Measurements from ENCODE around the gene ARHGAP24. TPM values are rescaled to one million over a fixed set of nuclear protein-coding genes. Genes with fewer than 3 reads are reported as not detected.

ARHGAP24 gene
- total and polyA plus RNA-seq, 2 experiments from 2014 or later: 0.21 to 0.36 TPM

- TF ChIP-seq ZNF462 (CRISPR knock-in tag; IDR thresholded peaks at IDR 0.05) (no peak), EZH2phosphoT487 (IDR thresholded peaks at IDR 0.05; ENCODE audit: unreplicated experiment) (no peak), ZNF114 (CRISPR knock-in tag; IDR thresholded peaks at IDR 0.05) (no peak), POLR2AphosphoS5 (IDR thresholded peaks at IDR 0.05; ENCODE audit: low read depth) (no peak), STAT1 (IDR thresholded peaks at IDR 0.05; ENCODE audit: unreplicated experiment) (no peak), EZH2 (IDR thresholded peaks at IDR 0.05; ENCODE audit: low read depth, unreplicated experiment) (no peak), ZNF331 (CRISPR knock-in tag; IDR thresholded peaks at IDR 0.05; ENCODE audit: low read depth) (no peak), CTCF (conservative IDR thresholded peaks at IDR 0.05; ENCODE audit: low read depth in 2 of 2) (no peak)
Observed at GRCh38 chr4:85580489-85580888, 105.5 kb downstream of the ARHGAP24 start (continued).

GRCh38 chr4:85587952-85588351 lies 113.0 kb downstream of the ARHGAP24 start:
- no peaks in the 10 kb centered on the region for H3K9me3 Mint-ChIP-seq
- Histone ChIP-seq H3K4me3 (no peak overlapping the region), H2AFZ (peak overlapping the region; percentile 93; the same call in 1 of the 2 replicates), H3K36me3 (ENCODE audit: insufficient read depth) (no peaks in the 10 kb centered on the region), H3K27ac (ENCODE audit: low read depth) (no peak overlapping the region), H3K27me3 (ENCODE audit: insufficient read depth) (no peaks in the 10 kb centered on the region), H3K4me1 (ENCODE audit: insufficient read depth) (peaks cover 5% of the 10 kb centered on the region; the same call in 1 of the 2 replicates), H3F3A (replicated peaks; ENCODE audit: low read depth) (no peaks in the 10 kb centered on the region), H3K9me2 (ENCODE audit: insufficient read depth) (peaks cover 4% of the 10 kb centered on the region; the same call in 1 of the 2 replicates), H3K79me2 (replicated peaks; ENCODE audit: insufficient read depth) (no peaks in the 10 kb centered on the region), H4K20me1 (replicated peaks; ENCODE audit: insufficient read depth) (no peaks in the 10 kb centered on the region), H3K4me2 (no peak overlapping the region)
- no peak overlapping the region for H3K4me3 Mint-ChIP-seq
- no peaks in the 10 kb centered on the region for H3K36me3 Mint-ChIP-seq (ENCODE audit: low read depth)
- ATAC-seq: no peak; the same call in 2 of the 3 replicates
- H3K27me3 Mint-ChIP-seq (ENCODE audit: insufficient read depth, low read depth, poor library complexity): no peaks in the 10 kb centered on the region
- H3K27ac Mint-ChIP-seq: no peak overlapping the region
- DNase-seq (ENCODE audit: low spot score): peak; percentile 2
- H3K4me1 Mint-ChIP-seq: peaks cover 8% of the 10 kb centered on the region
- no peak for TF ChIP-seq ZNF114 (CRISPR knock-in tag; IDR thresholded peaks at IDR 0.05)
- no peak for TF ChIP-seq POLR2AphosphoS5 (IDR thresholded peaks at IDR 0.05; ENCODE audit: low read depth)
- TF ChIP-seq EZH2 (IDR thresholded peaks at IDR 0.05; ENCODE audit: low read depth, unreplicated experiment): no peak
- TF ChIP-seq NANOG (IDR thresholded peaks at IDR 0.05; ENCODE audit: borderline replicate concordance): no peak
- no peak for TF ChIP-seq JUNB (IDR thresholded peaks at IDR 0.05; ENCODE audit: unreplicated experiment)
- no peak for TF ChIP-seq CREB1 (CRISPR knock-in tag; IDR thresholded peaks at IDR 0.05; ENCODE audit: low read depth)
